H1 (cell line): ENCODE data around the gene RTF2. TPM values are rescaled to one million over a fixed set of nuclear protein-coding genes. Genes with fewer than 3 reads are reported as not detected.

Source experiments
- CHD1 ChIP-seq: IDR thresholded peaks from 2 replicates; pipeline ENCODE4 v1.6.1; 2012; ENCODE audit warnings: low read depth, low read length, improper control_type of control experiment
- EZH2 ChIP-seq: fragments of 200-600 bp; sonication (generic); IDR thresholded peaks from 2 replicates; pipeline ENCODE4 v1.7.1; 2012; ENCODE audit warnings: low read depth, mild to moderate bottlenecking, moderate library complexity, low read length, inconsistent platforms; ENCODE audit not compliant: severe bottlenecking
- GABPA ChIP-seq: IDR thresholded peaks from 2 replicates; pipeline ENCODE4 v1.6.1; 2011; ENCODE audit warnings: mild to moderate bottlenecking, low read length, moderate library complexity, borderline replicate concordance; ENCODE audit not compliant: insufficient read depth
- JUN ChIP-seq: IDR thresholded peaks from 2 replicates; pipeline ENCODE4 v1.6.1; 2011; ENCODE audit warnings: low read depth, mild to moderate bottlenecking, improper control_type of control experiment, low read length
- SIX5 ChIP-seq: IDR thresholded peaks from 2 replicates; pipeline ENCODE4 v1.6.1; 2011; ENCODE audit warnings: mild to moderate bottlenecking, low read depth, low read length
- polyA plus RNA-seq, 7 experiments: library from polyadenylated mRNA; depleted of rRNA in 3 of 7; stranded (reverse) in 5 of 7; unstranded in 2 of 7; fragments of >200 nt in 5 of 7; fragments of 200-250 nt in 2 of 7; gene quantifications; 1 replicate in 5 of 7; 2 replicates in 1 of 7; 4 replicates in 1 of 7; pipeline versions ENCODE4 v1.2.1 to v1.2.3, GENCODE V29; 2011 to 2013; ENCODE audit warnings: missing spikeins in 2 of 7, mixed read lengths in 2 of 7
- total RNA-seq: library from RNA; stranded (reverse); fragmentation: NEBNext Ultra II Directional; extraction: Animal tissue kit (Norgen Biotek cat#: 25700); gene quantifications from 2 replicates; pipeline ENCODE4 v1.2.1, GENCODE V29; 2021

Gene RTF2
- total and polyA plus RNA-seq, 2 of the 8 experiments (the other 6 are each of a cell fraction or from before 2014, with no cell fraction given): 33.9 to 51.2 TPM

- TF ChIP-seq EZH2 (no peak), JUN (no peak), GABPA (no peak), CHD1 (no peak), SIX5 (no peak)
These were observed 10.1 kb upstream of the RTF2 start (continued) for GRCh38 chr20:56458206-56458821.
